ENCODE data around the gene TMEM184B.

- TF ChIP-seq CTCF (IDR thresholded peaks at IDR 0.05) (no peak), POLR2A (IDR thresholded peaks at IDR 0.05) (no peak)
These were observed 23.6 kb upstream of the TMEM184B start for GRCh38 chr22:38296372-38296771.
